Raji (cell line): Measurements from ENCODE around the gene ZNF253.

Source experiments
- POLR2A ChIP-seq: IDR thresholded peaks from 2 replicates; pipeline ENCODE4 v1.6.1; 2011; ENCODE audit warnings: low read depth, low read length, control low read depth; ENCODE audit not compliant: insufficient read depth

Gene ZNF253

GRCh38 chr19:19865750-19866610, at the start of gene ZNF253:
Gene ZNF253, plus strand, starts transcription at chr19:19865882. Its CDS starts 115 bp downstream, at chr19:19865997.
- TF ChIP-seq POLR2A: peak; percentile 87

- no peak for TF ChIP-seq POLR2A
Observed at GRCh38 chr19:19816679-19817078, 49.0 kb upstream of the ZNF253 start.

GRCh38 chr19:19817357-19817756, 48.3 kb upstream of the ZNF253 start:
- no peak for TF ChIP-seq POLR2A

GRCh38 chr19:19820774-19821320, 44.8 kb upstream of the ZNF253 start:
- no peak for TF ChIP-seq POLR2A

- peak; percentile 88 for TF ChIP-seq POLR2A
Observed at GRCh38 chr19:19821366-19821951, 44.2 kb upstream of the ZNF253 start, which contains the start of gene ZNF506. Gene ZNF506, minus strand, starts transcription at chr19:19821750. Its CDS starts 147 bp downstream, at chr19:19821603.

- no peak for TF ChIP-seq POLR2A
Observed at GRCh38 chr19:19823916-19824315, 41.8 kb upstream of the ZNF253 start.

- no peak for TF ChIP-seq POLR2A
Observed at GRCh38 chr19:19826875-19827274, 38.8 kb upstream of the ZNF253 start.

GRCh38 chr19:19835560-19836038, 30.1 kb upstream of the ZNF253 start:
- TF ChIP-seq POLR2A: no peak

- TF ChIP-seq POLR2A: no peak
Observed at GRCh38 chr19:19847781-19848180, 17.9 kb upstream of the ZNF253 start.

GRCh38 chr19:19849056-19849455, 16.6 kb upstream of the ZNF253 start:
- no peak for TF ChIP-seq POLR2A

- TF ChIP-seq POLR2A: no peak
Observed at GRCh38 chr19:19858751-19859150, 6.9 kb upstream of the ZNF253 start.

- no peak for TF ChIP-seq POLR2A
Observed at GRCh38 chr19:19860756-19861390, 4.8 kb upstream of the ZNF253 start.

- TF ChIP-seq POLR2A: no peak
Observed at GRCh38 chr19:19866611-19867248, 1.0 kb downstream of the ZNF253 start.

- no peak for TF ChIP-seq POLR2A
Observed at GRCh38 chr19:19871932-19872331, 6.2 kb downstream of the ZNF253 start.

GRCh38 chr19:19873381-19873780, 7.7 kb downstream of the ZNF253 start:
- TF ChIP-seq POLR2A: no peak
